22Rv1 (cell line): Measurements from ENCODE around the gene PFKL.

ENCODE experiments used
- H3K27ac ChIP-seq: fragments of 450-650 bp; 2 replicates; pipeline ENCODE4 v1.5.1; 2017
- CTCF ChIP-seq: fragments of 450-650 bp; IDR thresholded peaks from 2 replicates; pipeline ENCODE4 v1.5.1; 2017; ENCODE audit warnings: mild to moderate bottlenecking
- ZFX ChIP-seq: fragments of 450-650 bp; IDR thresholded peaks from 2 replicates; pipeline ENCODE4 v1.6.1; 2017; ENCODE audit warnings: antibody characterized with exemption, borderline replicate concordance

Gene PFKL

GRCh38 chr21:44324106-44324853 is 24.4 kb downstream of the PFKL start:
- no peak for TF ChIP-seq CTCF
- no peak for TF ChIP-seq ZFX
- H3K27ac ChIP-seq = no peak overlapping the region

GRCh38 chr21:44324854-44325107 is 24.9 kb downstream of the PFKL start:
- H3K27ac ChIP-seq = no peak overlapping the region
- TF ChIP-seq CTCF = no peak
- no peak for TF ChIP-seq ZFX

GRCh38 chr21:44325386-44326271 is 25.8 kb downstream of the PFKL start:
- TF ChIP-seq CTCF (no peak), ZFX (no peak)
- H3K27ac ChIP-seq = no peak overlapping the region

- TF ChIP-seq ZFX = no peak
- no peak for TF ChIP-seq CTCF
- H3K27ac ChIP-seq = no peak overlapping the region
Observed at GRCh38 chr21:44326272-44326647, 26.4 kb downstream of the PFKL start.

GRCh38 chr21:44326716-44327602 is 27.1 kb downstream of the PFKL start:
- H3K27ac ChIP-seq = no peak overlapping the region
- TF ChIP-seq ZFX = no peak

GRCh38 chr21:44327603-44327974 is 27.7 kb downstream of the PFKL start:
- no peak overlapping the region for H3K27ac ChIP-seq
- TF ChIP-seq ZFX (no peak), CTCF (no peak)

- H3K27ac ChIP-seq = no peak overlapping the region
- TF ChIP-seq CTCF (no peak), ZFX (no peak)
Observed at GRCh38 chr21:44328242-44328895, 28.5 kb downstream of the PFKL start.
